ENCODE results near the gene LMBR1. TPM values are rescaled to one million over a fixed set of nuclear protein-coding genes. Genes with fewer than 3 reads are reported as not detected.
"Not testable (repeated sequence)": the region's sequence is repeated elsewhere in the genome, so short reads cannot be mapped to it uniquely, and the experiment has no call there.

LMBR1 gene
- total RNA-seq, 1 donor from 2014 or later: 30.7 TPM

DNA sequence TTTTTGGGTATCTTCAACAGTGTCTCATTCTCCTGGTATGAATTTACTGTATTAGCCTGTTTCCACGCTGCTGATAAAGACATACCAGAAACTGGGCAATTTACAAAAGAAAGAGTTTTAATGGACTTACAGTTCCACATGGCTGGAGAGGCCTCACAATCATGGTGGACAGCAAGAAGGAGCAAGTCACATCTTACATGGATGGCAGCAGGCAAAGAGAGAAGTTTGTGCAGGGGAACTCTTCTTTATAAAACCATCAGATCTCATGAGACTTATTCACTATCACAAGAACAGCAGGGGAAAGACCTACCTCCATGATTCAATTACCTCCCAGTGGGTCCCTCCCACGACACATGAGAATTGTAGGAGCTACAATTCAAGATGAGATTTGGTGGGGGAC is 31.0 kb downstream of the LMBR1 start:
- ATAC-seq (ENCODE audit: poor library complexity): not testable (repeated sequence)

DNA sequence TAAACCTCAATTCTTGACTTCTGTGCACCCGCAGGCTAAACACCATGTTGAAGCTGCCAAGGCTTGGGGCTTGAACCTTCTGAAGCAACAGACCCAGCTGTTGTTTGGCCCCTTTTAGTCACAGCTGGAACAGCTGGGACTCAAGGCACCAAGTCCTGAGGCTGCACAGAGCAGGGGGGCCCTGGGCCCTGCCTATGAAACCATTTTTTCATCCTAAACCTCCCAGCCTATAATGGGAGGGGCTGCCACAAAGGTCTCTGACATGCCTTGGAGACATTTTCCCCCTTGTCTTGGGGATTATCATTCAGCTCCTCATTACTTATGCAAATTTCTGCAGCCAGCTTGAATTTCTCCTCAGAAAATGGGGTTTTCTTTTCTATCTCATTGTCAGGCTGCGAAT is 31.8 kb downstream of the LMBR1 start:
- no peak for ATAC-seq (ENCODE audit: poor library complexity)
- intact Hi-C loops (cut with DNase I): no loop called here
- no peak for DNase-seq

More for the DNA sequence above, 31.0 kb downstream of the LMBR1 start:
- intact Hi-C loops (cut with DNase I); DNase-seq: not testable (repeated sequence)

DNA sequence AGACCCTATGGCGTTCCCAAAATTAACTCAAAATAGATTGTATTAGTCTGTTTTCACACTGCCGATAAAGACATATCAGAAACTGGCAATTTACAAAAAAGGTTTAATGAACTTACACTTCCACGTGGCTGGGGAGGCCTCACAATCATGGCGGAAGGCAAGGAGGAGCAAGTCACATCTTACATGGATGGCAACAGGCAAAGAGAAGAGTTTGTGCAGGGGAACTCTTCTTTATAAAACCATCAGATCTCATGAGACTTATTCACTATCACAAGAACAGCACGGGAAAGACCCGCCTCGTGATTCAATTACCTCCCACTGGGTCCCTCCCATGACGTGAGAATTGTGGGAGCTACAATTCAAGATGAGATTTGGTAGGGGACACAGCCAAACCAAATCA is 32.9 kb downstream of the LMBR1 start:
- intact Hi-C loops (cut with DNase I); ATAC-seq (ENCODE audit: poor library complexity); DNase-seq: not testable (repeated sequence)

DNA sequence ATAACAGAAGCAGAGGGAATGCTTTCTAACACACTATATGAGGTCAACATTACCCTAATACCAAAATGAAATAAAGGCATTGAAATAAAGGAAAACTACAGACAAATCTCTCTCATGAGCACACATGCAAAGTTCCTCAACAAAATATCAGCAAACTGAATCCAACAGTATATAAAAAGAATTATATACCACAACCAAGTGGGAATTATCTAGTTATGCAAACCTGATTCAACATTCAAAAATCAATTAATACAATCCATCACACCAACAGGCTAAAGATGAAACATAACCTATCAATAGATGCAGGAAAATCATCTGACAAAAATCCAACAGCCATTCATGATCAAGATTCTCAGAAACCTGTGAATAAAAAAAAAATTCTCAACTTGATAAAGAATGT is 34.5 kb downstream of the LMBR1 start:
- intact Hi-C loops (cut with DNase I): no loop called here
- no peak for DNase-seq
- ATAC-seq (ENCODE audit: poor library complexity): no peak

DNA sequence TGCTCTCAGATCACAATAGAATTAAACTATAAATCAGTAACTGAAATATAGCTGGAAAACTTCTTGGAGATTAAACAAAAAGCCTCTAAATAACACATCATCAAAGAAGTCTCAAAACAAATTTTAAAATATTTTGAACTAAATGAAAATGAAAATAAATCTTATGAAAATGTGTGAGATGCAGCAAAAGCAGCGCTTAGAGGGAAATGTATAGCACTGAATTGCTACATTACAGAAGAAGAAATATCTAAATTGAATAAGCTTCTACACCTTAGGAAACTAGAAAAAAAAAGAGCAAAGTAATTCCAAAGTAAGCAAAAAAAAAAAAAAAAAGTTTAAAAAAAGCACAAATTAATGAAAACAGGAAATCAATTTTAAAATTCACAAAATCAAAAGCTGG is 35.2 kb downstream of the LMBR1 start:
- no peak for DNase-seq
- intact Hi-C loops (cut with DNase I): no loop called here

DNA sequence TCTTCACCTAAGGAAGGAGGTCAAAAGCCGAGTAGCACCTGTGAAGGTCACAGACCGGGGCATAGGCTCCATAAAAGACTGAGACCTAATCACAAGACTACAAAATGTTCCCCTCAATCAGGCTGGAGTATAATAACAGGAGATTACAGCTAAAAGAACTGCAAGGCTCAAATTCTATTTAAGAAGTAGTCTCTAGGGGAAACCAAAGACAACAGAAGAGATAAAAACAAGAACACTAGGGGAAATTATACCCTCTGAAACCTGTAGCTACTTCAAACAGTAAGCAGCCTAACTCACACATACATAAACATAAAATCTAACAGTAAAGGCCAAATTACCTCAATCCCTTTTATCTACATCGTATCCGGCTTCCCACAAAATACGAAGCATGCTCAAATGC is 38.3 kb downstream of the LMBR1 start:
- intact Hi-C loops (cut with DNase I): no loop called here
- ATAC-seq (ENCODE audit: poor library complexity): no peak
- no peak for DNase-seq

More for the DNA sequence above, 35.2 kb downstream of the LMBR1 start:
- ATAC-seq (ENCODE audit: poor library complexity): no peak

DNA sequence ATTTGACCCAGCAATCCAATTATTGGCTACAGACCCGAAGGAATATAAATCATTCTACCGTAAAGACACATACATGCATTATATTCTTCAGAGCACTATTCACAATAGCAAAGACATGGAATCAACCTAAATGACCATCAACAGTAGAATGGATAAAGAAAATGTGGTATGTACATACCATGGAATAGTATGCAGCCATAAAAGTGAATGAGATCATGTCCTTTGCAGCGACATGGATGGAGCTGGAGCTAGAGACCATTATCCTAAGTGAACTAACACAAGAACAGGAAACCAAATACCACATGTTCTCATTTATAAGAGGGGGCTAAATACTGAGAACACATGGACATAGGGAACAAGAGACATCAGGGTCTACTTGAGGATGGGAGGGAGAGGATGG is 44.0 kb downstream of the LMBR1 start:
- ATAC-seq (ENCODE audit: poor library complexity) (no peak), DNase-seq (no peak)
- intact Hi-C loops (cut with DNase I): no loop called here

DNA sequence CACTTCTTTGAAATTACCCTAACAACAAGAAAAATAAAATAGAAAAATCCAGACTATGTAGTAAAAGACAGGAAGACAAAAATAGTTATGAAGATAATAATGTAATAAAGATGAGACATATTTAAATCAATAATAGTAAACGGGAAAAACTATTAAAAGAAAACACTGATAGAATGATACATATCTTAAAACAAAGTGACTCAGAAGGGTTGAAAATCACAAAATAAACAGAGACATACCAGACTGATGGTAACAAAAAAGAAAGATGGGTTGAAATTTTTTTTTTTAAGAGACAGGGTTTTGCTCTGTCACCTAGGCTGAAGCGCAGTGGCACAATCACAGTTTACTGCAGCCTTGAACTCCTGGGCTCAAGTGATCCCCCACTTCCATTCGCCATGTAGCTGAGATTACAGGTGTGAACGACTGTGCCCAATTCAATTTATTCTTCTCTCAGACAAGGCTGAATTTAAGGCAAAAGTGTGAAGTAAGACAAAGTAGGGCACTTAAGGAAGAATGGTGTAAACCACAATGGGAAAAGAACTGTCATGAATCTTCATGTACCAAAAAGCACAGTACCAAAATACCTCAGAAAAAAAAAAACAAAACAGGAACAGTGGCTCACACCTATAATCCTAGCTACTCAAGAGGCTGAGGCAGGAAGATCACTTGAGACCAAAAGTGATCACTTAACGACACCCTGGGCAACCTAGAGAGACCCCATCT is 47.4 kb downstream of the LMBR1 start:
- ATAC-seq (ENCODE audit: poor library complexity) (no peak), DNase-seq (no peak)
- intact Hi-C loops (cut with DNase I): no loop called here

DNA sequence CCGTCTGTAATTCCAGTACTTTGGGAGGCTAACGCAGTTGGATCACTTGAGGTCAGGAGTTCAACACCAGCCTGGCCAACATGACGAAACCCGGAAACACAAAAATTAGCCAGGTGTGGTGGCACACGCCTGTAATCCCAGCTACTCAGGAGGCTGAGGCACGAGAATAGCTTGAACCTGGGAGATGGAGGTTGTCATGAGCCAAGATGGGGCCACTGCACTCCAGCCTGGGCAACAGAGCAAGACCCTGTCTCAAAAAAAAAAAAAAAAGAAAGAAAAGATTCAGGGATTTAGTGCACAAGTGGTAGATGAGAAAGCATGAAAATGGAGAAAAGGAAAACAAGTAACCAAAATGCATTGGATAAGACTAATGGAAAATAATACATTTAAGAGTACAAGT is 49.4 kb downstream of the LMBR1 start:
- DNase-seq; ATAC-seq (ENCODE audit: poor library complexity); intact Hi-C loops (cut with DNase I): not testable (repeated sequence)

DNA sequence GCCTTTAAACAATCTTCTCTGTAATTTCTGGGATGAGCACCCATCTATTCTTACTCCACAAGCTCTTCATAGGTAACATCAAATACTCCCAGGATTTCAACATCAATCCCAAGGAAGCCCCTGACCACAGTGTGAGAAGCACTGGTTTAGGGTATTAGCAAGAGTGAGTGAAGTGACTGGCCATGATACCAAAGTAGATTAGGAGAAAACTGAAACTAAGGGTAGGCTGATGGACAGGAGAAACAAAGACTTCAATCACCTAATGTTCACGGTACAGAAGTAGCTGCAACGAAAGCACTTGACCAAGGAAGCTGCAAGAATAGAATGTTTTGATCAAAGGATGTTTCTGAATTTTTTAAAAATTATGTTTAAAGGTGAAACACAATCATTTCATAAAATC is 49.8 kb downstream of the LMBR1 start:
- ATAC-seq (ENCODE audit: poor library complexity): no peak
- intact Hi-C loops (cut with DNase I): no loop called here
- DNase-seq: no peak

DNA sequence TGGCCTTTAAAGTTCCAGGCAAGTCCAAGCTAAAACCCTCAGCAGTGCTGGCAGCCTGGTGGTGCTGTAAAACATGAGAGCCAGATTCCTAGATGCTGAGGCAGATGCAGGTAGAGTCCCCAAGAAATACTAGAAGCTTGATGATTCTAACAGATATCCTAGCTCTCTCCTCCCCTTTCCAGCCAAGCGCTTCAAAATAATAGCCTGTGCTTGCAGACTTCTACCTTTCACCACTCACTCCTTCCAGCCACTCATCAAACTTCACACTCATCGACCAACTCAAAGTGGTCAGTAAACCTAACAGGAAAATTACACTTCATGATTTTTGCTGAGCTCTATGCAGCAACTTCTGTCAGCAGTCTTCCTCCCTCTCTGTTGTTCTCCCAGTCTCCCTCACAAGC is 50.2 kb downstream of the LMBR1 start:
- DNase-seq (no peak), ATAC-seq (ENCODE audit: poor library complexity) (no peak)
- intact Hi-C loops (cut with DNase I): no loop called here

DNA sequence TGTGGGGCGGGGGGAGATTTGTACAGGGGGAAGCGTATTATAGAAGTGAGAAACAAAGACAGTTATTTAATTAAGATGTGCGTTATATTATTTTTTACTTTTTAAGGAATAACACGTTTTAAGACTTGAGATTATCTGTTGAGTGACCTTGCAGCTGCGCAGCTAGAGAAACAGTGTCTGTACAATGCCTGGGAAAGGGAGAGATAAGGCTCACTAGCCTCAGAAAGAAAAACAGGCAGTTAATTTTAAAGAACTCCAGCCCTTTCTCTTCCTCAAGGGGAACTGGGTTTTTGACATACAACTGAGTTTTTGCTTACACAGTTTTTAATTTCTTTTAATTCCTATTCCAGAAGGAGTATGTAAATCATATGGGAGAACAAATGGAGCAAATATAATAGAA is 50.7 kb downstream of the LMBR1 start:
- ATAC-seq (ENCODE audit: poor library complexity) (no peak), DNase-seq (no peak)
- intact Hi-C loops (cut with DNase I): no loop called here

DNA sequence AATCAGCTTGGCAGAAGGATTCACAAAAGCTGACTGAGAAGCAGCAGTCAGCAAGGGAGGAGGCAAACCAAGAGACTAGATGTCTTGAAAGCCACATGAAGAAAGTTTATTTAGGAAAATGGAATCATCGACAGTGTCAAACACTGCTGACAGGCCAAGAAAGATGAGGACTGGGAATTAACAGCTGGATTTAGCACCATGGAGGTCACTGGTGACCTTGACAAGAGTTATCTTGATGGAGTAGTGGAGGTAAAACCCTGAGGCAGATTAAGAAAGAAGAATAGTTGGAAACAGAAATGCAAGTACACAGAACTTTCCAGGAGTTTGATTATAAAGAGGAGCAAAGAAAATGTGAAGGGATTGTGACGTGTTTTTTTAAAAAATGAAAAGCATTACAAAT is 51.5 kb downstream of the LMBR1 start:
- ATAC-seq (ENCODE audit: poor library complexity) (no peak), DNase-seq (no peak)
- intact Hi-C loops (cut with DNase I): no loop called here

DNA sequence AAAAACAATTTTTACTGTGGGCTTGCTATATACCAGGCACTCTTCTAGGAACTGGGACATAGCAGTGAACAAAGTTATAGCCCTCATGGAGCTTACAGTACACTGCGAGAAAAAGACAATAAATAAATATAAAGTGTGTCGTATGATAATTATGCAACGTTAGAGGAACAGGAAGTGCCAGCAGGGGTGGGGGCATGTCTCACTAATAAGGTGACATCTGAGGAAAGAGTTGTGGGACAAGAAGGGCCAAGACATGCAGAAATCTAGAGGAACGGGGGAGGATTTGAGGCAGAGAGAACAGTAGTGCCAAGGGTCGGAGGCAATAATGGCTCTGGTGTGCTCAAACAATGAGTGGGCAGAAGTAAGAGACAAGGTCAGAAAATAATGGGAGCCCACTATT is 52.8 kb downstream of the LMBR1 start:
- DNase-seq (no peak), ATAC-seq (ENCODE audit: poor library complexity) (no peak)
- intact Hi-C loops (cut with DNase I): no loop called here

DNA sequence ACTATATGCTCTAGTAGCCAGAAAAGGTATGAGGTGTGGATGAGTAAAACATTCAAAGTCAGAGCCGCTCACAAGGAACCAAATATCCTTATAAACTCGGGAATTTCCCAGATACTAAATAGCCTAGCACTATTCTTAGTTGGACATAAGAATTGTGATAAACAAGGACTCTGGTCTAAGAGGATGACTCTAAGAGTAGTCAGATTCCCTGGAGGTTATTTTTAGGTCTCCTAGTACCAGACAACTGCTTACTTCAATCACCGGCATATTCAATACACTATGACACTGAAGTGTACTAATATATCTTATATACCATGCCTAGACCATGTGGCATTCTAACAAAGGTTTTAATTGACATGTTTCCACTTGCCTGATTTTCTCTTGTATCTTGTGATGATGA is 56.5 kb downstream of the LMBR1 start:
- intact Hi-C loops (cut with DNase I): no loop called here
- DNase-seq (no peak), ATAC-seq (ENCODE audit: poor library complexity) (peak; percentile 53)

DNA sequence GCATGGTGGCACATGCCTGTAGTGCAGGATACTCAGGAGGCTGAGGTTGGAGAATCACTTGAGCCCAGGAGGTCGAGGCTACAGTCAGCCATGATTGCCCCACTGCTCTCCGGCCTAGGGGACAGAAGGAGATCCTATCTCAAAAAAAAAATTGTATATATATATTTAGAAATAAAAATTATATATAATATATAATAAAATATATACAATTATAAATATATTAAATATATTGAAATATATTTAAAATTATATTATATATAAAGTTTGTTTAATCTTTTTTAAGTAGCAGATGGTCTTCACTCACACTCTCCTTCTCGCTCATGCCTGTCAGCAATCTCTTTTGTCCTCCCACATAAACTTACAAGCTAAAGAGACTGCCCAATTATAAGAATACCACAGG is 58.5 kb downstream of the LMBR1 start:
- intact Hi-C loops (cut with DNase I): no loop called here
- no peak for DNase-seq

DNA sequence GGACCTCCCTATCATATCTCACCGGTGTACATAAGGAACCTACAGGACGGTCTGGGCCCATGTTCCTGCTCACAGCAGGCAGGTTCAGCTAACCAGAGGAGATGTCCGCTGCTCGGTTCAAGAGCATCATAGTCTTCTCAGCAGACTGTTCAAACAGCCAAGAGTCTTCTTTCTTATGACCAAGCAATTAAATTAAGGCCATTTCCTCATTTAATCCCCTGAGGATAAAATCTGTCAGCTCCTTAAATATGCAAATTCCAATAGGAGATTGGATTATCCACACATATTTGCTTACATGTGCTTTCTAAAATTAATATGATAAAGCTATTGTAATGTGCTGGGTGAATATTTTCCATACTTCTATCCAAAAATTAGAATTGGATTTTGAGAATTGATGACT is 59.7 kb downstream of the LMBR1 start:
- intact Hi-C loops (cut with DNase I): no loop called here
- DNase-seq (no peak), ATAC-seq (ENCODE audit: poor library complexity) (no peak)

More for the DNA sequence above, 58.5 kb downstream of the LMBR1 start:
- no peak for ATAC-seq (ENCODE audit: poor library complexity)

DNA sequence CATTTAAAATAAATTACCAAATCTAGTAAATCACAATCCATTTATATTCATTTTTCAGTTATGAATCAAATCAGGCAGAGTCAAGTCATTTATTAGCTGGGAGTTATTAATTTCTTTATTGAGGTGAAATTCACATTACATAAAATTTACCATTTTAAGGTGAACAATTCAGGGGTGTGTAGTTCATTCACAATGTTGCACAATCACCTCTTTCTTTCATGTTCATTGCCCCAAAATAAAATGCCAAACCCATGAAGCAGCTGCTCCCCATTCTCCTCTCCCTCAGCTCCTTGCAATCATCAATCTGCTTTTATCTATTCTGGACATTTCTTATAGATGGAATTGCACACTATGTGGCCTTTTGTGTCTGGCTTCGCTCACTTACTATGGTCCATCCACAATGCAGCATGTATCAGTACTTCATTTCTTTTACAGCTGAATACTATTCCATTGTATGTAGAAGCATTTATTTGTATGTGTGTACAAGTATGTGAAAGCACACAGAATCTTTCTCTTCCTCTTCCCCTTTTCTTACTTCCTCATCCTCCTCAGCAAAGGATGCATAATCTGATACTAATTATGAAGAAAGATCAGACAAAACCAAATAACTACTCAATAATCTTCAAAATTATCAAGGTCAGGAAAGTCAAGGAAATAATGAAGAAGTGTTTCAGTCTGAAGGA is 60.6 kb downstream of the LMBR1 start:
- intact Hi-C loops (cut with DNase I): no loop called here
- no peak for ATAC-seq (ENCODE audit: poor library complexity)
- DNase-seq: no peak

DNA sequence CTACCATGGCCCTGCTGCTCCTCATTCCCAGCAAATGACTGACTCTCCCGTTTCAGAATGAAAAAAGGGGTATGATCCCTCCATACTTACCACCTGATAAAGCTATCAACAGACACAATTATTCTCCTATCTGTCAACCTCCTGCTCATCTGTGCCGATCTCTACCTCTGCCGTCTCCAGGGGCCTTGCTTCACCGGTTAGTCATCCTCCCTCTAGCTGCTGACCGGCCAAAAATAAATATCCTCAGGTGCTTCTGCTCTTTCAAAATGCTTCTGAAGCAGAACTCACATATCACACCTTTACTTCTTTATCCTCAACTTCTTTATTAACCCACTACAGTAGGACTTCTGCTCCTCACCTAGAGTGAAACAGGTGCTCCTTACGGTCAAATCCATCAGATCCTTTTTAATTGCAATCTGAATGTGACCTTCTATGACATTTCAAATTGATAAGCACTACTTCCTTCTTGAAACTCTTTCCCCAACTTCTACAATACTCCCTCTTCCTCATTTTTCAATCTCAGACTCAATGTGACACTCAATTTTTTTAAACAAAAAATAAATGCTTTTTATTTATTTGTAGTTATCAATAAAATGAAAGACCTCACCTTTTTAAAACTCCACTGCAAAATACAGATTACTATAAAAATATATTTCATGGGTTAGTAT is 63.2 kb downstream of the LMBR1 start:
- intact Hi-C loops (cut with DNase I): no loop called here
- ATAC-seq (ENCODE audit: poor library complexity) (no peak), DNase-seq (no peak)

DNA sequence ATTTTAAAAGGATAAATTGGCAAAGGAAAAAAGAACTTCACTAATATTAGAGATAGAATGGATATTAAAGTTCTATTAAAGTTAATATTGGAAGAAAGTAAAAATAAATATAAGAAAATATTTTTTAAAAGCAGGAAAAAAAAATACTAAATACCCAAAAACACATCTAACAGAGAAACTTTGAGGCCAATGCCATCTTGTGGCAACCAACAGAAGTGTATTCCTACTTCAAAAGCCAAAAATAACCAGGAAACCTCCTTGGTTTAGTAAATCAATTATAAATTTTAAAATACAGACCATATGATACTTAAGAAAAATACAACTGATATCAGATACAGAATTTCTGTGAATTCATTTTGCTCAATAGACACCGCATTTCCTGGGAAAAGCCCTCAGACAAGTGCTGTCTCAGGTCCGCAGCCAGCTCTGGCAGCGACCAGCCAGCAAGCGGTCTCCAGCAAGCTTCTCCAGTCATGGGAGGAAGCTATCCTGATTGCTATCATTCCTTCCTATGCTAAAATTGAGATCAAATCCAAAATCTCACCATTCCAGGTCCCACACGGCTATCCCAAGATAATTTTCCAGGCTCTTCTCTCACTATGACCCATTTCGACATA is 65.3 kb downstream of the LMBR1 start:
- intact Hi-C loops (cut with DNase I): no loop called here
- ATAC-seq (ENCODE audit: poor library complexity): no peak
- DNase-seq: no peak

Data from Right ventricle myocardium superior (tissue), 1 donor.